ACC112 (cell line): Measurements from ENCODE around the gene ZNF688.

ENCODE experiments used
- H2AFZ ChIP-seq: fragments of 200-600 bp; sonication (generic); one replicate; pipeline ENCODE4 v1.6.0; 2017; ENCODE audit warnings: antibody characterized with exemption, low read length; ENCODE audit not compliant: unreplicated experiment
- H3K27ac ChIP-seq: fragments of 200-600 bp; sonication (generic); 2 replicates; pipeline ENCODE4 v1.5.1; 2014; ENCODE audit warnings: low read depth, mild to moderate bottlenecking, antibody characterized with exemption, low read length, moderate library complexity
- H3K27me3 ChIP-seq: fragments of 200-600 bp; sonication (generic); 2 replicates; pipeline ENCODE4 v1.6.1; 2014; ENCODE audit warnings: mild to moderate bottlenecking, antibody characterized with exemption, low read length, moderate library complexity, mixed read lengths; ENCODE audit not compliant: insufficient read depth
- H3K36me3 ChIP-seq: fragments of 200-600 bp; sonication (generic); 2 replicates; pipeline ENCODE4 v1.6.1; 2016; ENCODE audit warnings: mild to moderate bottlenecking, antibody characterized with exemption, low read length, moderate library complexity, mixed read lengths; ENCODE audit not compliant: insufficient read depth
- H3K4me1 ChIP-seq: fragments of 200-600 bp; sonication (generic); one replicate; pipeline ENCODE4 v1.6.1; 2016; ENCODE audit warnings: low read length, mixed read lengths; ENCODE audit not compliant: insufficient read depth, unreplicated experiment, control insufficient read depth
- H3K4me3 ChIP-seq: fragments of 200-600 bp; sonication (generic); 2 replicates; pipeline ENCODE4 v1.5.1; 2014; ENCODE audit warnings: mild to moderate bottlenecking, low read depth, low read length
- H3K79me2 ChIP-seq: fragments of 200-600 bp; sonication (generic); one replicate; pipeline ENCODE4 v1.6.0; 2016; ENCODE audit warnings: low read length; ENCODE audit not compliant: control insufficient read depth, unreplicated experiment, insufficient read depth

The ZNF688 gene

DNA sequence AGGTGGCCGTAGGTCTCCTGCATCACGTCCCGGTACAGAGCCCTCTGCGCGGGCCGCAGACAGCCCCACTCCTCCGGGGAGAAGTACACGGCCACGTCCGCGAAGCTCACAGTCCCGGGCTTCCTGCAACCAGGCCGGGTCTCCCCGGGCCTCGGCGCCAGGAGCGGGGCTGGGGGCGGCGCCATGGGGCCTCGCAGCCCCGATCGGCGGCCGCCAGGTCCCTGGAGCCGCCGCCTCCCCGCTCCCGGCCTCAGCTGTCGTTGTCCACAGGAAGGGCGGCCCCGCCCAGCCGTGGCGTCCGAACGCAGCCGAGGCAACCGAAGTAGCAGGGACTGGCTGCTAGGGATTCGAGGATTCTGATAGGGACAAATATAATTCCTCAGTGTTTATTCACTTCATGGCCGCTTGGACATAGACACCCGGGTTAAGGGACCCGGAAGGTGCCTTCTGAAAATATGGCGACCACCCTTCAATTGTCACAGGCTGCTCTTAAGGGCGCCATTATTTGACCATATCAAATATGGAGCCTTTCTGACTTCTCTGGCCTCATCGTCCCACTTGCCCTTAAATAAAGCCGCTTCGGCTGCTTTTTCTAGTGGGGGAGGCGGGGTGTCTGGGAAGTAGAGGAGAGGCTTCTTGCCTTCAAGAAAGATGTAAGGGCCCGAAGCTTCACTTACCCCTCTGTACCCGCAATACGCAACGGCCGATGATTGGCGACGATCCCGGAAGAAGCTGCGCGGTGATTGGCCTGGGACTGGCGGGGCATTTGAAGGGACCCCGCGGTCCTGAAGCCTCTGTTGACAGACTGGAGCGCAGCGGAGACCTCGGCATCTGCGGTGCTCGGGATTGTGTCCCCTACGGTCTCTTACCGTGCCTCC lies at the start of gene ZNF688:
ZNF688 (minus strand) TSS at position 270 of the 878 bp plus-strand sequence; CDS start at position 185, 85 bp downstream.
- Histone ChIP-seq H2AFZ (peak within 1 kb of the TSS; percentile 84), H3K4me3 (peak within 1 kb of the TSS; percentile 83), H3K4me1 (peaks cover 14% of the 10 kb centered on the region), H3K27me3 (no peaks in the 10 kb centered on the region), H3K36me3 (no peaks in the 10 kb centered on the region), H3K27ac (peak within 1 kb of the TSS; percentile 75), H3K79me2 (no peaks in the 10 kb centered on the region)

GRCh38 chr16:30620169-30620568 lies 48.7 kb upstream of the ZNF688 start:
- no peak overlapping the region for H2AFZ ChIP-seq
- no peaks in the 10 kb centered on the region for H3K36me3 ChIP-seq
- H3K4me1 ChIP-seq = no peaks in the 10 kb centered on the region
- no peak overlapping the region for H3K27ac ChIP-seq
- no peak overlapping the region for H3K4me3 ChIP-seq
- H3K27me3 ChIP-seq = peaks cover 9% of the 10 kb centered on the region; the same call in 1 of the 2 replicates
- no peaks in the 10 kb centered on the region for H3K79me2 ChIP-seq

GRCh38 chr16:30619638-30620037 lies 48.1 kb upstream of the ZNF688 start:
- Histone ChIP-seq H3K4me3 (no peak overlapping the region), H3K36me3 (no peaks in the 10 kb centered on the region), H3K27ac (no peak overlapping the region), H3K79me2 (no peaks in the 10 kb centered on the region), H3K27me3 (peaks cover 9% of the 10 kb centered on the region; the same call in 1 of the 2 replicates), H2AFZ (no peak overlapping the region), H3K4me1 (no peaks in the 10 kb centered on the region)

GRCh38 chr16:30619202-30619601 lies 47.7 kb upstream of the ZNF688 start:
- Histone ChIP-seq H3K27ac (no peak overlapping the region), H2AFZ (no peak overlapping the region), H3K4me1 (no peaks in the 10 kb centered on the region), H3K4me3 (no peak overlapping the region), H3K79me2 (no peaks in the 10 kb centered on the region), H3K36me3 (no peaks in the 10 kb centered on the region), H3K27me3 (peaks cover 9% of the 10 kb centered on the region; the same call in 1 of the 2 replicates)

- Histone ChIP-seq H3K36me3 (no peaks in the 10 kb centered on the region), H2AFZ (no peak overlapping the region), H3K4me3 (no peak overlapping the region), H3K27me3 (no peaks in the 10 kb centered on the region), H3K27ac (no peak overlapping the region), H3K4me1 (peaks cover 3% of the 10 kb centered on the region), H3K79me2 (no peaks in the 10 kb centered on the region)
Measured at GRCh38 chr16:30615358-30616091, 44.0 kb upstream of the ZNF688 start.

- Histone ChIP-seq H3K79me2 (peaks cover 13% of the 10 kb centered on the region), H3K27ac (peak within 1 kb of the TSS; percentile 69), H2AFZ (peak within 1 kb of the TSS; percentile 93)
Measured at GRCh38 chr16:30609926-30610839, 38.7 kb upstream of the ZNF688 start, which contains the start of gene ZNF689. TSS of gene ZNF689 (minus strand) at chr16:30610389. CDS start at chr16:30610041, 348 bp downstream.

DNA sequence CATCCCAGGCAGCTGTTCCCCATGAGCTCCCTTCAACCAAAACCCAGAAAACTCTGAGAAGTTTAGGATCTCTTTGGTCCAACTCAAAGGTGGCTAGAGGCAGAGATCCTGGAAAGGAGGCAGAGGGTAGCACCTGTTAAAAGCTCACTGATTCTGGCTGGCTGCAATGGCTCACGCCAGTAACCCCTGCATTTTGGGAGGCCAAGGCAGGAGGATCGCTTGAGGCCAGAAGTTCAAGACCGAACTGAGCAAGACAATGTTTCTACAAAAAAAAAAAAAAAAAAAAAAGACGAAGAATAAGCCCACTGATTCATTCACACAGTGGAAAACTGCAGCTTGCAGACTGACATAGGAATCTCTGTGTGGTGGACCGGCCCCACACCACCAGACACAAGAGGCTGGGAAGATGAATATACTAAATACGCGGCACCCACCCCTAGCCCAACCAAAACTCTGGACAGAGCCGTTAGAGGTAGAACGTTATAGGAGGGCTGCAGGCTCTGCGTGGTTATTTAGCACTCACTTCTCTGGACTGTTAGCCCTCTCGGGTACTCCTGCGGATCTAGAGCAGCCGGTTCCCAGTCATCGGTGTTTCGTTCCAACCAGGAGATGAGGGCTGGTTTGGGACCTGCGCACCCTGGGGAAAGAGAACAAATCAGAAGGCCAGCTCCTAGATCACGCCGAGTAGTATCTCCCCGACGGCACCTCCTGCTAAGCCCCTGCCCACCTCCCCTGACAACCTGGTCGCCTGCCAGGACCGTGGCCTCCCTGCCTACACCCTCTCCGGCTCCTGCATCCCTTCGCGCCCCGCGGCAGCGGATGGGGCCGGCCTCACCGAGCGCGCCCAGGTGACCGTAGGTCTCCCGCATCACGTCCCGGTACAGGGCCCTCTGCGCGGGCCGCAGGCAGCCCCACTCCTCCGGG lies 37.8 kb upstream of the ZNF688 start:
- no peaks in the 10 kb centered on the region for H3K27me3 ChIP-seq
- H3K4me3 ChIP-seq = peak overlapping the region; percentile 89
- H2AFZ ChIP-seq = peak overlapping the region; percentile 93
- peaks cover 13% of the 10 kb centered on the region for H3K79me2 ChIP-seq
- H3K27ac ChIP-seq = peak overlapping the region; percentile 69
- H3K4me1 ChIP-seq = peaks cover 3% of the 10 kb centered on the region
- H3K36me3 ChIP-seq = peaks cover 3% of the 10 kb centered on the region; the same call in 1 of the 2 replicates

More at GRCh38 chr16:30609926-30610839, 38.7 kb upstream of the ZNF688 start, which contains the start of gene ZNF689:
- no peaks in the 10 kb centered on the region for H3K36me3 ChIP-seq
- H3K4me1 ChIP-seq = peaks cover 3% of the 10 kb centered on the region
- H3K4me3 ChIP-seq = peak within 1 kb of the TSS; percentile 89
- H3K27me3 ChIP-seq = no peaks in the 10 kb centered on the region

DNA sequence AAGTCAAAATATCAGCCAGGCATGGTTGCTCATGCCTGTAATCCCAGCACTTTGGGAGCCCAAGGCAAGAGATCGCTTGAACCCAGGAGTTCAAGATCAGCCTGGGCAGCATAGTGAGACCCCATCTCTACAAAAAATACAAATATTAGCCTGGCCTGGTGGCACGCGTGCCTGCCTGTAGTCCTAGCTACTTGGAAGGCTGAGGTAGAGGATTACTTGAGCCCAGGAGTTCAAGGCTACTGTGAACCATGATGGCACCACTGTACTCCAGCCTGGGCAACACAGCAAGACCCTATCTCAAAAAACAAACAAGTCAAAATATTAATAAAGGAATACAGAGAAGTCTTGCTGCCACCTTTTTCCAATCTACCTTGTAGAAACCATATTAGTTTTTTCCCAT lies 34.5 kb upstream of the ZNF688 start:
- Histone ChIP-seq H3K79me2 (peaks cover 13% of the 10 kb centered on the region), H3K27ac (no peak overlapping the region), H2AFZ (no peak overlapping the region), H3K36me3 (peaks cover 4% of the 10 kb centered on the region; the same call in 1 of the 2 replicates), H3K27me3 (no peaks in the 10 kb centered on the region), H3K4me1 (peaks cover 9% of the 10 kb centered on the region), H3K4me3 (no peak overlapping the region)

- no peaks in the 10 kb centered on the region for H3K27me3 ChIP-seq
- H3K4me3 ChIP-seq = no peak overlapping the region
- no peak overlapping the region for H3K27ac ChIP-seq
- H2AFZ ChIP-seq = no peak overlapping the region
- H3K79me2 ChIP-seq = peaks cover 13% of the 10 kb centered on the region
- H3K36me3 ChIP-seq = peaks cover 4% of the 10 kb centered on the region; the same call in 1 of the 2 replicates
- H3K4me1 ChIP-seq = peaks cover 8% of the 10 kb centered on the region
Measured at GRCh38 chr16:30605158-30605557, 33.6 kb upstream of the ZNF688 start.
